ENCODE results near the gene KRT17. TPM values are rescaled to one million over a fixed set of nuclear protein-coding genes. Genes with fewer than 3 reads are reported as not detected.

KRT17 gene
- total RNA-seq, 1 experiment from 2014 or later, result 472 TPM

- TF ChIP-seq CTCF (IDR thresholded peaks at IDR 0.05; ENCODE audit: unreplicated experiment), result no peak
- CTCF ChIA-PET, result interaction anchor here (0.7 to 2.3 kb wide), 5 partner anchors 12 to 91 kb away, joined by 3 to 6 read pairs (median 4); no protein-coding TSS in a partner anchor
- intact Hi-C loops (cut with micrococcal nuclease; ENCODE audit: unreplicated experiment), result no loop called here
- no TSS peak for BruUV-seq (replicated peaks)
- no peak overlapping the region for H3K4me3 Mint-ChIP-seq (ENCODE audit: low read depth, unreplicated experiment)
- H3K9me3 Mint-ChIP-seq (ENCODE audit: low read depth, unreplicated experiment), result no peaks in the 10 kb centered on the region
- no peaks in the 10 kb centered on the region for H3K4me1 Mint-ChIP-seq (ENCODE audit: low read depth, unreplicated experiment)
- no peak for DNase-seq
- no peaks in the 10 kb centered on the region for H3K27me3 Mint-ChIP-seq (ENCODE audit: unreplicated experiment)
- H3K36me3 Mint-ChIP-seq (ENCODE audit: insufficient read depth, unreplicated experiment), result no peaks in the 10 kb centered on the region
- no peak overlapping the region for H3K27ac Mint-ChIP-seq (ENCODE audit: unreplicated experiment)
These were observed 15.4 kb upstream of the KRT17 start for GRCh38 chr17:41639492-41640473.

- no peaks in the 10 kb centered on the region for H3K9me3 Mint-ChIP-seq (ENCODE audit: low read depth, unreplicated experiment)
- H3K27ac Mint-ChIP-seq (ENCODE audit: unreplicated experiment), result no peak overlapping the region
- H3K4me1 Mint-ChIP-seq (ENCODE audit: low read depth, unreplicated experiment), result no peaks in the 10 kb centered on the region
- no TSS peak for BruUV-seq (replicated peaks)
- no peak for DNase-seq
- intact Hi-C loops (cut with micrococcal nuclease; ENCODE audit: unreplicated experiment), result no loop called here
- no peaks in the 10 kb centered on the region for H3K36me3 Mint-ChIP-seq (ENCODE audit: insufficient read depth, unreplicated experiment)
- H3K4me3 Mint-ChIP-seq (ENCODE audit: low read depth, unreplicated experiment), result no peak overlapping the region
- H3K27me3 Mint-ChIP-seq (ENCODE audit: unreplicated experiment), result no peaks in the 10 kb centered on the region
- CTCF ChIA-PET, result no interaction called here
- TF ChIP-seq CTCF (IDR thresholded peaks at IDR 0.05; ENCODE audit: unreplicated experiment), result no peak
These were observed 14.6 kb upstream of the KRT17 start for GRCh38 chr17:41638941-41639340.

GRCh38 chr17:41638194-41638593 is 13.8 kb upstream of the KRT17 start:
- Mint-ChIP-seq H3K27me3 (ENCODE audit: unreplicated experiment) (no peaks in the 10 kb centered on the region), H3K27ac (ENCODE audit: unreplicated experiment) (no peak overlapping the region), H3K36me3 (ENCODE audit: insufficient read depth, unreplicated experiment) (no peaks in the 10 kb centered on the region), H3K4me3 (ENCODE audit: low read depth, unreplicated experiment) (no peak overlapping the region), H3K4me1 (ENCODE audit: low read depth, unreplicated experiment) (no peaks in the 10 kb centered on the region), H3K9me3 (ENCODE audit: low read depth, unreplicated experiment) (no peaks in the 10 kb centered on the region)
- intact Hi-C loops (cut with micrococcal nuclease; ENCODE audit: unreplicated experiment), result no loop called here
- no peak for TF ChIP-seq CTCF (IDR thresholded peaks at IDR 0.05; ENCODE audit: unreplicated experiment)
- CTCF ChIA-PET, result no interaction called here
- no peak for DNase-seq
- no TSS peak for BruUV-seq (replicated peaks)

- Mint-ChIP-seq H3K27ac (ENCODE audit: unreplicated experiment) (no peak overlapping the region), H3K4me1 (ENCODE audit: low read depth, unreplicated experiment) (no peaks in the 10 kb centered on the region), H3K27me3 (ENCODE audit: unreplicated experiment) (no peaks in the 10 kb centered on the region), H3K9me3 (ENCODE audit: low read depth, unreplicated experiment) (no peaks in the 10 kb centered on the region), H3K36me3 (ENCODE audit: insufficient read depth, unreplicated experiment) (no peaks in the 10 kb centered on the region), H3K4me3 (ENCODE audit: low read depth, unreplicated experiment) (no peak overlapping the region)
- TF ChIP-seq CTCF (IDR thresholded peaks at IDR 0.05; ENCODE audit: unreplicated experiment), result no peak
- CTCF ChIA-PET, result no interaction called here
- no TSS peak for BruUV-seq (replicated peaks)
- intact Hi-C loops (cut with micrococcal nuclease; ENCODE audit: unreplicated experiment), result no loop called here
- no peak for DNase-seq
These were observed 12.3 kb upstream of the KRT17 start for GRCh38 chr17:41636652-41637051.
